WERI-Rb-1 (cell line): ENCODE results near the gene SCUBE1.

Experiments
- DNase-seq: peaks from one replicate; pipeline ENCODE4 v3.0.0-alpha.2; 2020
- H3K27ac ChIP-seq: fragments of 250-450 bp; sonication (Bioruptor Pico); 2 replicates; pipeline ENCODE4 v1.5.1; 2020; ENCODE audit warnings: mild to moderate bottlenecking, moderate library complexity
- H3K27me3 ChIP-seq: fragments of 250-450 bp; sonication (Bioruptor Pico); 2 replicates; pipeline ENCODE4 v1.5.1; 2021; ENCODE audit warnings: mild to moderate bottlenecking, low read depth, moderate library complexity; ENCODE audit not compliant: insufficient read depth, severe bottlenecking
- H3K36me3 ChIP-seq: fragments of 250-450 bp; sonication (Bioruptor Pico); 2 replicates; pipeline ENCODE4 v1.5.1; 2020; ENCODE audit warnings: mild to moderate bottlenecking, moderate library complexity
- H3K4me3 ChIP-seq: 2 replicates; pipeline ENCODE4 v1.5.1; 2011; ENCODE audit warnings: low read depth, mild to moderate bottlenecking, control low read depth, low read length
- H3K9me3 ChIP-seq: fragments of 250-450 bp; sonication (Bioruptor Pico); 2 replicates; pipeline ENCODE4 v1.5.1; 2021; ENCODE audit warnings: mild to moderate bottlenecking, moderate library complexity; ENCODE audit not compliant: severe bottlenecking
- TF ChIP-seq, protein P1 (sequence below): IDR thresholded peaks from 2 replicates; pipeline ENCODE4 v1.5.1; 2011; ENCODE audit warnings: low read depth, mild to moderate bottlenecking, control low read depth, inconsistent platforms, low read length

Gene SCUBE1

GRCh38 chr22:43331698-43332097 lies 11.5 kb downstream of the SCUBE1 start:
- DNase-seq = no peak
- TF ChIP-seq, protein P1, sequence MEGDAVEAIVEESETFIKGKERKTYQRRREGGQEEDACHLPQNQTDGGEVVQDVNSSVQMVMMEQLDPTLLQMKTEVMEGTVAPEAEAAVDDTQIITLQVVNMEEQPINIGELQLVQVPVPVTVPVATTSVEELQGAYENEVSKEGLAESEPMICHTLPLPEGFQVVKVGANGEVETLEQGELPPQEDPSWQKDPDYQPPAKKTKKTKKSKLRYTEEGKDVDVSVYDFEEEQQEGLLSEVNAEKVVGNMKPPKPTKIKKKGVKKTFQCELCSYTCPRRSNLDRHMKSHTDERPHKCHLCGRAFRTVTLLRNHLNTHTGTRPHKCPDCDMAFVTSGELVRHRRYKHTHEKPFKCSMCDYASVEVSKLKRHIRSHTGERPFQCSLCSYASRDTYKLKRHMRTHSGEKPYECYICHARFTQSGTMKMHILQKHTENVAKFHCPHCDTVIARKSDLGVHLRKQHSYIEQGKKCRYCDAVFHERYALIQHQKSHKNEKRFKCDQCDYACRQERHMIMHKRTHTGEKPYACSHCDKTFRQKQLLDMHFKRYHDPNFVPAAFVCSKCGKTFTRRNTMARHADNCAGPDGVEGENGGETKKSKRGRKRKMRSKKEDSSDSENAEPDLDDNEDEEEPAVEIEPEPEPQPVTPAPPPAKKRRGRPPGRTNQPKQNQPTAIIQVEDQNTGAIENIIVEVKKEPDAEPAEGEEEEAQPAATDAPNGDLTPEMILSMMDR = no peak
- no peaks in the 10 kb centered on the region for H3K9me3 ChIP-seq
- no peak overlapping the region for H3K27ac ChIP-seq
- H3K27me3 ChIP-seq = no peaks in the 10 kb centered on the region
- no peak overlapping the region for H3K4me3 ChIP-seq
- H3K36me3 ChIP-seq = no peaks in the 10 kb centered on the region

DNA sequence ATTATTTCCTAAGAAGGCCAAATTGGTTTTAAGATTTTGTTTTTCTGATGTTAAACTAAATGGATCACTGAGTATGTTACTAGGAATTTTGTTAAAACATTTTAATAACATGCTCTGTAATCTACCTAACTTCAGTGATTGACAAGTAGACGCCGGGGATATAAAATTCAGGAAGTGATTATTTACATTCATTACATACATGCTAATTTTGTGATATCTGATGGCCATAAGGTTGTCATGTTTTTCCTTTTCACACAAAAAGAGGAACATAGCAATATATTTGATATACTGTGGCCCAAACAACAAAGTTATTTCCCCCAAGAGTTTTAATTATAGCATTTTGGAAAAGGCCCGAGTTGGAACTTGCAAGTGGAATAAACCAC lies 12.1 kb downstream of the SCUBE1 start:
- Histone ChIP-seq H3K27ac (no peak overlapping the region), H3K4me3 (no peak overlapping the region), H3K27me3 (no peaks in the 10 kb centered on the region), H3K36me3 (no peaks in the 10 kb centered on the region), H3K9me3 (no peaks in the 10 kb centered on the region)
- no peak for DNase-seq
- TF ChIP-seq, protein P1 = no peak

GRCh38 chr22:43330178-43331068 lies 12.7 kb downstream of the SCUBE1 start:
- TF ChIP-seq, protein P1 = no peak
- no peaks in the 10 kb centered on the region for H3K27me3 ChIP-seq
- H3K4me3 ChIP-seq = no peak overlapping the region
- DNase-seq = no peak
- H3K36me3 ChIP-seq = no peaks in the 10 kb centered on the region
- H3K27ac ChIP-seq = no peak overlapping the region
- no peaks in the 10 kb centered on the region for H3K9me3 ChIP-seq

- Histone ChIP-seq H3K4me3 (no peak overlapping the region), H3K27ac (no peak overlapping the region), H3K36me3 (no peaks in the 10 kb centered on the region), H3K27me3 (no peaks in the 10 kb centered on the region), H3K9me3 (no peaks in the 10 kb centered on the region)
- no peak for DNase-seq
- TF ChIP-seq, protein P1 = no peak
These were observed 14.1 kb downstream of the SCUBE1 start for GRCh38 chr22:43329061-43329460.

- no peaks in the 10 kb centered on the region for H3K36me3 ChIP-seq
- TF ChIP-seq, protein P1 = no peak
- DNase-seq = no peak
These were observed 16.1 kb downstream of the SCUBE1 start for GRCh38 chr22:43327157-43327438.

More at GRCh38 chr22:43327157-43327438, 16.1 kb downstream of the SCUBE1 start:
- no peak overlapping the region for H3K4me3 ChIP-seq
- no peak overlapping the region for H3K27ac ChIP-seq
- H3K27me3 ChIP-seq = no peaks in the 10 kb centered on the region
- no peaks in the 10 kb centered on the region for H3K9me3 ChIP-seq
